ENCODE results near the gene CFC1.
"Not testable (repeated sequence)": the region's sequence is repeated elsewhere in the genome, so short reads cannot be mapped to it uniquely, and the experiment has no call there.

CFC1 gene

DNA sequence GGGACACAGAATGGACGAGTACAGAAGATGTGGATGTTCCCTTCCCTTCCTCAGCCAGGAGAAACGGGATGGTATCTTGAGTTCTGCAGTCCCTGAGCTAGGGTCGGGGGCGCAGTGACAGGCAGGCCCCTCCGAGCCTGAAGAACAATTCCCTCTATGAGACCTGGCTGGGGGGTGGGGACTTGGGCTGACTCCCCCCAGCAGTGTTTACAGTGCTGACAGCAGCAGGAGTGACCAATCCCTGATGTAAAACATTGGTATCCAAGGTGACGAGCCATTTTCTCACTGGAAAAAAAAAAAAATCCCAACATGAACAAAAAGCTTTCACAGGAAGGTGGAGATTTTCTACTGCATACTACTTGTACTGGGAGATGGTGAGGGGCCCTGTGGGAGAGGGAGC, at the start of gene CFC1:
TSS of gene CFC1 (minus strand) at position 183 of the 400 bp plus-strand sequence. CDS start 288 bp downstream, outside the sequence.
- not testable (repeated sequence) for H3K4me3 Mint-ChIP-seq, ATAC-seq

DNA sequence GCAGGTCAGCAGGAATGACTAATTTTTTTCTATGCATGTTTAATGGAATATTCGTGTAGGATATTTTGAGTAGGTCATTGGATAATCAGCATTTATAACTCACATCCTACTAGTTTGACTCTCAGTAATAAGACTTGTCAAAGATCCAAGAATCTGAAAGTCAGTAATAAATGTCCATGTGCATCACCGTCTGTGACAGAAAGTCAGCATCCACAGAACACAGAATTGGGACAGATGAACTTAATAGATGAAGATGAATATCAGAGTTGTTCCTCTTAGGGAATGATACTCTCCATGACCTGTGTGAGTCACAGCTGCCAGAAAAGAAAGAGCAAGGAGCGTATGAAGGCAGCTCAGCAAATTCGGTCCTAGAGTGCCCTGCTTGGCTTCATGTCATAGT, 42.3 kb upstream of the CFC1 start:
- not testable (repeated sequence) for ATAC-seq, H3K27me3 Mint-ChIP-seq, H3K4me1 Mint-ChIP-seq, H3K4me3 Mint-ChIP-seq, H3K27ac Mint-ChIP-seq, H3K9me3 Mint-ChIP-seq, DNase-seq

More for the DNA sequence above, at the start of gene CFC1:
- H3K4me1 Mint-ChIP-seq, H3K27me3 Mint-ChIP-seq, H3K9me3 Mint-ChIP-seq, H3K27ac Mint-ChIP-seq, DNase-seq: not testable (repeated sequence)

DNA sequence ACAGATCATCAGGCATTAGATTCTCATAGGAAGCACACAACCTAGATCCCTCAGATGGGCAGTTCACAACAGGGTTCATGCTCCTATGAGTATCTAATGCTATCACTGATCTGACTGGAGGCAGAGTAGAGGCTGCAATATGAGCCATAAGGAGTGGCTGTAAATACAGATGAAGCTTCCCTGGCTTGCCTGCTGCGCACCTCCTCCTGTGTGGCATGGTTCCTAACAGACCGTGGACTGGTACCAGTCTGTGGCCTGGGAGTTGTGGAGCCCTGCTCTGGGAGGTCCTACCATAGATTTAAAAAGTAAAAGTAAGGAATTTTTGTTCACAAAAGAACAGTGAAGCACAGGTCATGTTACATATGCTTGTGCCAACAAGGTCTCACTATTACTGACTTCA, 39.6 kb upstream of the CFC1 start:
- ATAC-seq, H3K27ac Mint-ChIP-seq, H3K4me1 Mint-ChIP-seq, H3K27me3 Mint-ChIP-seq, H3K4me3 Mint-ChIP-seq, DNase-seq, H3K9me3 Mint-ChIP-seq: not testable (repeated sequence)

DNA sequence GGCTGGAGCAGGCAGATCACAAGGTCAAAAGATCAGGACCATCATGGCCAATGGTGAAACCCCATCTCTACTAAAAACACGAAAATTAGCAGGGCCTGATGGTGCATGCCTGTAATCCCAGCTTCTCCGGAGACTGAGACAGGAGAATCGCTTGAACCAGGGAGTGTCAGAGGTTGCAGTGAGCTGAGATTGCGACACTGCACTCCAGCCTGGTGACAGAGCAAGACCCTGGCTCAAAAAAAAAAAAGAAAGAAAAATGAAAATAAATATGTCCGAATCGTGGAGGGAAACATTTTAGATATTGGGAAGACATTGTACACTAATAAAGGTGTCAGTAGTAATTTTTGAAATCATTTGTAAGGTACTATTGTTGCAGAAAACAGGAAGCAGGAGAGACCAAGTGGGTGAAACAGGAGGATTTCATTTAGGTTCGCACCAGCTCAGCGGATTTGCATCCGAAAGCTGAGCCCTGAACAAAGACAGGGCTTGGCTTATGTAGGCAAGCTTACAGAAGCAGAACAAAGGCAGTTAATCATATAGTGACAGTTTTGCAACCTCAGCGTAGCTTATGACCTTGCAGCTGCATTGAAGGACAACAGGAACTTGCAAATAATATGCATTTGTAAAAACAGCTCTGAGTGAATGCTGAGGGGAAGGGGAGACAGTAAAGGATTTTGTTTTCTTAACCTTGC, 29.6 kb upstream of the CFC1 start:
- H3K27ac Mint-ChIP-seq, H3K4me1 Mint-ChIP-seq, H3K9me3 Mint-ChIP-seq, H3K4me3 Mint-ChIP-seq, DNase-seq, H3K27me3 Mint-ChIP-seq, ATAC-seq: not testable (repeated sequence)

DNA sequence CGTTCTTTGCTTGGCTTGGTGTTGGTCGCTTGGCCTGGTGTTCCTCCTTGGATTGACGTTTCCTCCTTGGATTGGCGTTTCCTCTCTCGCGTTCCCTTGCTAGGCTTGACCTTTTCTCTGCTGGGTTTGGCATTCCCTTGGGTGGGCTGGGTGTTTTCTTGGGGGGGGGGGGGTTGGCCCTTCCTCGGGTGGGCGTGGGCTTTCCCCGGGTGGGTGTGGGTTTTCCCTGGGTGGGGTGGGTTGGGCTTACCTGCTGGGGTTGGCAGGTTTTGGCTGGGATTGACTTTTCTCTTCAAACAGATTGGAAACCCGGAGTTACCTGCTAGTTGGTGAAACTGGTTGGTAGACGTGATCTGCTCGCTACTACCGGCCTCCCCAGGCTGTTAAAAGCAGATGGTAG, 11.8 kb upstream of the CFC1 start, which contains the start of gene POTEJ:
TSS of gene POTEJ (plus strand) at position 301 of the 400 bp plus-strand sequence. CDS start at position 394, 93 bp downstream.
- not testable (repeated sequence) for H3K27me3 Mint-ChIP-seq, H3K27ac Mint-ChIP-seq, H3K4me1 Mint-ChIP-seq, ATAC-seq, H3K4me3 Mint-ChIP-seq, H3K9me3 Mint-ChIP-seq, DNase-seq

DNA sequence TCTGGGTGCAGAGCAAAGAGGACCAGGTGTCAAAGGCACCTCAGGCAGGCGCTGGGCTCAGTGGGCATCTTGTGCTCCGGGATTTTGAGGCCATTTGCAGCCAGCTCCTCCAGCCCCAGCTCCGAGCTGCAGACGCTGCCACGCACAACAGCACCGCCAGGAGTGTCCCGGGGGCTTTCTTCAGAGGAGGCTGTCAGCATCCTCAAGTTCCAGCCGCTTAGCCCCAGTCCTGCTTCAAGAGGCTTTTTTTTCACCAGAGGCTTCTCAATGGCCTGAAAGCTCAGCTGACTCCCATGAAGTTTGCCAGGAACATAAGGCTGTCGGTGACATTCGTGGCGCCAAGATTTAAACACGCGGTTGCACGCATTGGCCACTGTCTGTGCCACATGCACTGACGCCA, 11.1 kb upstream of the CFC1 start:
- not testable (repeated sequence) for H3K27ac Mint-ChIP-seq, ATAC-seq, H3K9me3 Mint-ChIP-seq, H3K27me3 Mint-ChIP-seq, H3K4me3 Mint-ChIP-seq, DNase-seq, H3K4me1 Mint-ChIP-seq

DNA sequence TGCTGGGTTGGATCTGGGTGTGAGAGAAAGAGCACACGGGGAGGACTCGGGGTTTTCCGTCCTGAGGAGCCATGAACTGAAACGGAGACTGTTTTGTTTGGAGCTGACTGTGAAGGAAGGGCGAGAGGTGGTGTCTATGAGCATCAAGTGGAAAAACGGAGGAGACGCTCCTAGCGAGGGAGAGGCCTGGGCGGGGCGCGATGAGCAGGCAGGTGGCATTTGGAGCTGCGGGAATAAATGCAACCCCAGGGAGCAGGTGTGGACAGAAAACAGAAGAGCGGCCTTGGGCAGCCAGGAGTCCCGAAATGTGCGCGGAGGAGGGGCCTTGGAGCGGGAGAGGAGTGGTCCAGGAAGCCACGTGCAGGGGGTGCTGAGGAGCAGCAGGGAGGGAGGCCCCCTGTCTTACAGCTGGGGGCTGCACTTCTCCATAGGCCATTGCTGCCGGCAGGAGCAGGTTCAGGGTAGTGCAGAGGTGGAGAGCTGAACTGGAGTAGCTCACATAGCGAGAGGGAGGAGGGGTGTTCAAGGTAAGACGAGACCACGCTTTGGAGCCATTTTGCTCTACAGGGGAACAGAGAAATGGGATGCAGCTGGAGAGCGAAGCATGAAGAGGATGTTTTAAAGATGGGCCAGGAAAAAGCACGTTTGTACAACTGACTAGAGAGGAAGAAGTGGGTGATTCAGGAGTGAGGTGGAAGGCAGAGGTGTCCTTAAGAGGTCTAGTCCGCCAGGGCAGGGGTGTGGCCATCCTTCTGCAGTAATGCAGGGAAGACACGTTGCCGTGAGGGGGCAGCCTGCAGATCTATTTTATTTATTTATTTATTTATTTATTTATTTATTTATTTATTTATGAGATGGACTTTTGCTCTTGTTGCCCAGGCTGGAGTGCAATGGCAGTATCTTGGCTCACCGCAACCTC, 9.9 kb upstream of the CFC1 start:
- not testable (repeated sequence) for H3K27me3 Mint-ChIP-seq, DNase-seq, H3K4me3 Mint-ChIP-seq, H3K4me1 Mint-ChIP-seq, ATAC-seq, H3K9me3 Mint-ChIP-seq, H3K27ac Mint-ChIP-seq

DNA sequence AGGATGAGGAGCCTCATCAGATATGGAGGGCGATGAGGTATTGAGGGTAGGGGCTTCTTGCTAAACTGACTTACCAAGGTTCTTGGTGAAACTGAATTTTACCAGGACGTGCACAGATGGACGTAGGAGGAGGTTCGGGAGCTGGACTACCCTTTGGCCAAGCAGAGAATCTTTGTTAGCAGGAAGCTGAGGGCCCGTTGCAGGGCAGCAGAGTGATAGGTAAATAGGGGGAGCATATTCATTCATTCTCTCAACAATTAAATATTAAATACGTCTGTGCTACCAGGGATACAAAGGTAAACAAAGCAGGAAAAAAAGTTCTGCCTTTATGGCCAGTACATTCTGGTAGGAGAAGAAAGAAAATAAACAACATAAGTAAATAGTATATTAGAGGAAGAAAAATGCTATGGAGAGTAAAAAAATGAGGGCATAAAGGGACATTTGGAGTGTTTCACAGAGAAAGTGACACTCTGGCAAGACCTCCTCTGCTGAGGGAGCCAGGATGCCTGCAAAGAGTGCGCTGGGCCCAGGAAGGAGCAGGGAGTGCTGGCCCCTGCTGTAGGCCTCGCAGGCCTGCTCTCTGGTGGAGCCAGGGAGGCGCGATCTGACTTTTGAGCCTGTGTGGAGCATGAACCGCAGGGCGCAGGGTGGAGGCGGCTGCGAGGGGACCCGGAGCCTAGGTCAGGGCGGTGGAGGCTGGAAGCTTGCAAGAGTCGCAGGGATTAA, 9.1 kb upstream of the CFC1 start:
- H3K4me1 Mint-ChIP-seq, H3K4me3 Mint-ChIP-seq, DNase-seq, H3K27ac Mint-ChIP-seq, H3K27me3 Mint-ChIP-seq, H3K9me3 Mint-ChIP-seq: not testable (repeated sequence)
- peak; percentile 33 for ATAC-seq

DNA sequence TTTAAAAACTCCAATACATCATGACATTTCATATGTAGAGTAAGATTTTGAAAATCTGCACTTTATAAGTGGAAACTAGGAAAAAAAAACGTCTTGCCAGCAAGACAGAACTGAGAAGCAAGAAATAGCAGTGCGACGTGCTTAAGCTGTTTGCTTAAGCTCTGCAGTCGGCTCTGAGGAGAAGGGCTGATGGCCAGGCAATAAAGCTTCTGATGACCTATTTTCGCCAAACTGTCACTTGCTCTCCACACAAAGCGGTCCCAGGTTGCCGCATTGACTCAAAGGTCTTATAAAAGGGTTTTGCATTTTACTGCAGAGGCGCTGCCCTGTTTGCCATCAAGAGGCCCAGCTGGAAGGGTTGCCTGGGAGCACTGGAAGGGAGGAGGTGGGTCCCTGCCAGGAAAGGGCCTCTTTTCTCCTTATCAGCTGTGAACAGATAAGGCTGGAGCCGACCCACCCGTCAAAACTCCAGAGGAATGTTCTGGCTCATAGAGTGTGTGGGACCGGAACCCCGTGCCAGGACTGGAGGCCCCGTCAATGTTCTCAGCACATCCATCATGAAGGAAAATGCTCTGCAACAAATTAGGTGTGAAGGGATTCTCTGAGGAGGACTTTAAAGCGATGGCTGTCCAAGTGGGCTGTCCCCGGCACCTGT, 2.4 kb upstream of the CFC1 start:
- not testable (repeated sequence) for H3K9me3 Mint-ChIP-seq, H3K27me3 Mint-ChIP-seq, H3K4me1 Mint-ChIP-seq

DNA sequence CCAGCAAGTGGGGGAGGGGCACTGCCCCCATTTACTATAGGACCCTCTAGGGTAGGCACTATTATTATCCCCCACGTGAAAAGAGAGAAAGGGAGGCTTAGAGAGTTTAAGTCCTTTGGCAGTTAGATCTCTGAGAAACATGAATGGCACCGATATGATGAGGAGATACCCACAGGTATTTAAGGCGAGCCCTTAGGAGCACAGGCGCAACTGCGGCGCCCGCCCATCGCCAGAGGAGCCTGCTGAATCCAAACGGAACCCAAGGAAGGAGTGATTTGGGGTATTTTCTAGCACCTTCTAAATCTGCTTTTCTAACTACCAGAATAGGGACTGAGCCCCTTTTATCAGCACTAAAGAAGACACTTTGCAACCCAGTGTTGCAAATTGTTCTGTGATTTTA, 551 bp upstream of the CFC1 start:
- not testable (repeated sequence) for H3K4me1 Mint-ChIP-seq, ATAC-seq, DNase-seq, H3K4me3 Mint-ChIP-seq, H3K27ac Mint-ChIP-seq, H3K27me3 Mint-ChIP-seq, H3K9me3 Mint-ChIP-seq

More for the DNA sequence above, 2.4 kb upstream of the CFC1 start:
- H3K27ac Mint-ChIP-seq, DNase-seq, H3K4me3 Mint-ChIP-seq, ATAC-seq: not testable (repeated sequence)

DNA sequence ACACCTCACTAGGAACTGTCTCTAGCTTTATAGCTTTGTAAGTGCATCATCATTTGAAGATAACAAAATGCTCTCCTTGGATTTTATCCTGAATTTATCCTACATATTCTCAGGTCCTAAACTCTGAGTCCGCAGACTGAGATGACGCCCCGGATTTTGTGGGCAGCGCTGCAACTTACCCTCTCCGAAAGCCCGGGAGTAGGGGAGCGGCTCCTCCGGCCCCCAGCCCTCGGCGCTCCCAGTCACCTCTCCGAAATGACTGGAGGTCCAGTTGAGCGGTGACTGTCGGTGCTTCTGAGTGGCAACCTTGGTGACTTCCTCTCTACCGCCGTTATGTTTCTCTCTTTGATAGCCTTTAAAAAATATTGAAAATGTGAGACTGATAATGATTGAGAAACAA, 912 bp downstream of the CFC1 start:
- H3K9me3 Mint-ChIP-seq, H3K4me3 Mint-ChIP-seq, DNase-seq, H3K27me3 Mint-ChIP-seq, H3K27ac Mint-ChIP-seq, ATAC-seq, H3K4me1 Mint-ChIP-seq: not testable (repeated sequence)

DNA sequence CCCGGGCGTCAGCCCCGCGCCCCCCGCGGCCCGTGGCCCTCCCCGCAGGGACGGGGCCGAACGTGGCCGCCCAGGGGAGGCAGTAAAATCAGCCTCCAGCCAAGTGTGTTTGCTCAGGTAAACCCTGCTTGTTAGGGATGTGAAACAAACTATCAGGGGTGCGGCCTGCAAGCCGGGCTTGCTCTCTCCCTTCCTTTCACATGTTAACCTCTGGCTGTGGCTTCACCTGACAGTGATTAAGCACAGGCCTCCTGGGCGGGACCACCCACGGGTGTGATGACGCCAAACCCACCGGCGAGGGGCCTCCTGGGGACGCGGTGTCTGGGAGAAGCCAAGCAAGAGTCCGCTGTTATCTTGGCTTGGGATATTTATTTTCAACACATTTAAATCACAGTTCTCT, 1.4 kb downstream of the CFC1 start:
- not testable (repeated sequence) for H3K27me3 Mint-ChIP-seq, H3K9me3 Mint-ChIP-seq, DNase-seq, H3K27ac Mint-ChIP-seq, H3K4me1 Mint-ChIP-seq, H3K4me3 Mint-ChIP-seq
- ATAC-seq, result peak; percentile 26

DNA sequence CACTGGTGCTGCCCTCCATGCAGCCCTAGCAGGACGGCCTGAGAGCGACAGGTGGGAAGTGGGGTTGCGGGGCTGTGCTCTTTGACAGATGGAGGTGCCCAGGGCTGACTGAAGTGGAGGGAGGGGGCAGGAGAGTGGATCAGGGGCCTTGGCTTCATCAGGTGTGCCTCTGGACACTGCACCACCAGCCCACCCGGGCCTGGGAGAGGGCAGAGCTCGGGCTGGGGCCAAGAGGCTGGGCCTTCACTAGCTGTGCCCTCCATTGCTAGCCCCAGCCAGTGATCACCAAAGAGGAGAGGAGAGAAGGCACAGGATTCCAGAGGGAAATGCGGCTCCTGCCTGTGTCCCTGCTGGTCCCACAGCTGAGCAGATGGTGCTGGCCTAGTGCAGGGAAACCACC, 2.6 kb downstream of the CFC1 start:
- ATAC-seq, H3K4me1 Mint-ChIP-seq, DNase-seq, H3K27me3 Mint-ChIP-seq, H3K4me3 Mint-ChIP-seq, H3K9me3 Mint-ChIP-seq, H3K27ac Mint-ChIP-seq: not testable (repeated sequence)

DNA sequence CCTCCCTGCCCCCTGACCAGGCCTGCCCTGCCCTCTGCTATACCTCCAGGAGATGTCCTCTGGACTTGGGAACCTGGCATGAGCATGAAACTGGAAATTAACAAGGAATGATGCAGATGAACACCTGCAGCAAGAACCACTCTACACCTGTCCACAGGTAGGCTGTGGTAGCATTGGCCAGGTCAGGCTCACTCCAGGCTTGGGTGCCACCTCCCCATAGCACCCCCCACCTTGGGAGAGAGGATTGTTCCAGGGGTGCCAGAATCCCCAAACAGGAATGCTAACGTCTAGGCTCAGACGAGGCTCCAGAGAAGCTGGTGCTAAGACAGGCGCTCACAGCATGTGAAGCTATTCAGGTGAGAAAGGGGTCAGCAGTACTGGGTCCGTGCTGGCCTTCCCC, 5.4 kb downstream of the CFC1 start:
- H3K27me3 Mint-ChIP-seq, H3K9me3 Mint-ChIP-seq, H3K27ac Mint-ChIP-seq, H3K4me3 Mint-ChIP-seq, ATAC-seq, DNase-seq, H3K4me1 Mint-ChIP-seq: not testable (repeated sequence)

DNA sequence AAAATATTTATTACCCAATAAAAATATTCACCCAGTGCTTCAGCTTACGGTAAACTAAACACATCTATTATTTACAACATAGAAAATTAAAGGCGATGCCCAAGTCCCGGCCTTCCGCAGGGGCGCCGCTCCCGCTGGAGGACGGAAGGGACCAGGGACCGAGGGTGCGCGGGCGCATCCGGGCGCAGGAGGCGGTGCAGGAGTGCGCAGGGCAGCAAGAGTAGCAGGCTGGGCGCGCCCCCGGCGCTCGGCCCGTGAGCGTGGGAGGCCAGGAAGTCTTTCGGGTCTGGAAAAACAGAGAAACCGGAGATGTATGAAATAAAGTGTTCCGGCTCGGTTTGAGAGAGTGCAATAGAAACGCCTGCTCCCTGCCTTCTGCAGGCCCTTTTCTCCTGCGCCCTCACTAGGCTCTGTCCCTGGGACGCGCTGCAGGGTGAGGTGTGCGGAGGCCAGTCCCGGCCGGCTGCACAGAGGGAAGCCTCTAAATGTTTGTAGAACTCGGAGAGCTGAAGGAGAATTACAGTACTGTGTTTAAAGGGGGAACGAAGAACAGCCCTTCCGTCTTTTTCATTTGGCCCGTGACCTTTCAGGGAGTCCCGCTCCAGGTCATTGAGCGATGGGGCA, 6.5 kb downstream of the CFC1 start:
- not testable (repeated sequence) for H3K4me3 Mint-ChIP-seq, ATAC-seq, DNase-seq, H3K27me3 Mint-ChIP-seq, H3K4me1 Mint-ChIP-seq, H3K9me3 Mint-ChIP-seq, H3K27ac Mint-ChIP-seq

All from stimulated activated naive CD8-positive, alpha-beta T cell treated with anti-CD3 and anti-CD28 coated beads, Interleukin-15, amount 100 ng/mL, for 72 hours (primary cell).